Measurements from ENCODE around the gene WNK2. TPM values are rescaled to one million over a fixed set of nuclear protein-coding genes. Genes with fewer than 3 reads are reported as not detected.
"Not testable (repeated sequence)": the region's sequence is repeated elsewhere in the genome, so short reads cannot be mapped to it uniquely, and the experiment has no call there.

The WNK2 gene
- total and polyA plus RNA-seq, 12 donors, result 16.6 to 236 (median 178) TPM

GRCh38 chr9:93354451-93354850 is 170.5 kb downstream of the WNK2 start:
- no peak overlapping the region for H3K27ac ChIP-seq
- intact Hi-C loops (cut with DNase I), result loop anchor here in 1 of 10 donors (10.0 kb wide), 1 partner anchor 60 kb away; no protein-coding TSS in a partner anchor
- H3K27me3 ChIP-seq, result no peaks in the 10 kb centered on the region
- H3K9me3 ChIP-seq, result peaks cover 0 to 4% (median 0%) of the 10 kb centered on the region in 11 donors
- TF ChIP-seq, protein P1, sequence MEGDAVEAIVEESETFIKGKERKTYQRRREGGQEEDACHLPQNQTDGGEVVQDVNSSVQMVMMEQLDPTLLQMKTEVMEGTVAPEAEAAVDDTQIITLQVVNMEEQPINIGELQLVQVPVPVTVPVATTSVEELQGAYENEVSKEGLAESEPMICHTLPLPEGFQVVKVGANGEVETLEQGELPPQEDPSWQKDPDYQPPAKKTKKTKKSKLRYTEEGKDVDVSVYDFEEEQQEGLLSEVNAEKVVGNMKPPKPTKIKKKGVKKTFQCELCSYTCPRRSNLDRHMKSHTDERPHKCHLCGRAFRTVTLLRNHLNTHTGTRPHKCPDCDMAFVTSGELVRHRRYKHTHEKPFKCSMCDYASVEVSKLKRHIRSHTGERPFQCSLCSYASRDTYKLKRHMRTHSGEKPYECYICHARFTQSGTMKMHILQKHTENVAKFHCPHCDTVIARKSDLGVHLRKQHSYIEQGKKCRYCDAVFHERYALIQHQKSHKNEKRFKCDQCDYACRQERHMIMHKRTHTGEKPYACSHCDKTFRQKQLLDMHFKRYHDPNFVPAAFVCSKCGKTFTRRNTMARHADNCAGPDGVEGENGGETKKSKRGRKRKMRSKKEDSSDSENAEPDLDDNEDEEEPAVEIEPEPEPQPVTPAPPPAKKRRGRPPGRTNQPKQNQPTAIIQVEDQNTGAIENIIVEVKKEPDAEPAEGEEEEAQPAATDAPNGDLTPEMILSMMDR (IDR thresholded peaks at IDR 0.05), result no peak
- H3K36me3 ChIP-seq, result no peaks in the 10 kb centered on the region
- H3K4me1 ChIP-seq, result no peaks in the 10 kb centered on the region
- H3K4me3 ChIP-seq, result no peak overlapping the region
- ATAC-seq (no peak), DNase-seq (no peak)
- WGBS, 2 donors, result 74 to 89% methylated on average over 4 of the region's 4 CpGs

DNA sequence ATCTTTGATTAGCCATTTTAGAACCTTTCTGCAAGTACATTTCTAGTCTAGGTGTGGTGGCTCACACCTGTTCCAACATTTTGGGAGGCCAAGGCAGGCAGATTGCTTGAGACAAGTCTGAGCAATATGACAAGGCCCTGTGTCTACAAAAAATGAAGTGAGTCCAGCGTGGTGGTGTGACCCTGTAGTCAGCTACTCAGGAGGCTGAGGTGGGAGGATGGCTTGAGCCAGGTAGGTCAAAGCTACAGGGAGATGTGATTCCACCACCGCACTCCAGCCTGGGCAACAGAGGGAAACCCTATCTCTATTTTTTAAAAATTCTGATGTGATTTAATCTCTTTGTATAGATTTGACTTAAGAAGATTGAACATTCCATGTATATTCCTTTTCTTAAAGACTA is 171.9 kb downstream of the WNK2 start:
- Histone ChIP-seq H3K27ac (no peak overlapping the region), H3K4me1 (no peaks in the 10 kb centered on the region), H3K27me3 (no peaks in the 10 kb centered on the region), H3K9me3 (peaks cover 0 to 18% (median 0%) of the 10 kb centered on the region in 11 donors), H3K36me3 (no peaks in the 10 kb centered on the region), H3K4me3 (no peak overlapping the region)
- intact Hi-C loops (cut with DNase I), result loop anchor here in 1 of 10 donors (10.0 kb wide), 1 partner anchor 59 kb away; no protein-coding TSS in a partner anchor
- ATAC-seq (no peak), DNase-seq (no peak)
- TF ChIP-seq, protein P1 (IDR thresholded peaks at IDR 0.05), result no peak
- WGBS, 2 donors, result 93 to 98% methylated on average over 2 of the region's 2 CpGs

GRCh38 chr9:93357649-93358048 is 173.7 kb downstream of the WNK2 start:
- Histone ChIP-seq H3K27me3 (no peaks in the 10 kb centered on the region), H3K36me3 (no peaks in the 10 kb centered on the region), H3K4me1 (no peaks in the 10 kb centered on the region), H3K27ac (no peak overlapping the region), H3K9me3 (peaks cover 0 to 36% (median 14%) of the 10 kb centered on the region in 11 donors), H3K4me3 (no peak overlapping the region)
- intact Hi-C loops (cut with DNase I), result loop anchor here in 1 of 10 donors (10.0 kb wide), 1 partner anchor 57 kb away; no protein-coding TSS in a partner anchor
- WGBS, 2 donors, result 67 to 72% methylated on average over 5 of the region's 5 CpGs
- DNase-seq, result no peak
- no peak for ATAC-seq
- TF ChIP-seq, protein P1 (IDR thresholded peaks at IDR 0.05), result no peak

- ATAC-seq, result not testable (repeated sequence)
- 87 to 95% methylated on average over 8 of the region's 8 CpGs for WGBS, 2 donors
Measured at GRCh38 chr9:93359907-93360306, 176.0 kb downstream of the WNK2 start.

DNA sequence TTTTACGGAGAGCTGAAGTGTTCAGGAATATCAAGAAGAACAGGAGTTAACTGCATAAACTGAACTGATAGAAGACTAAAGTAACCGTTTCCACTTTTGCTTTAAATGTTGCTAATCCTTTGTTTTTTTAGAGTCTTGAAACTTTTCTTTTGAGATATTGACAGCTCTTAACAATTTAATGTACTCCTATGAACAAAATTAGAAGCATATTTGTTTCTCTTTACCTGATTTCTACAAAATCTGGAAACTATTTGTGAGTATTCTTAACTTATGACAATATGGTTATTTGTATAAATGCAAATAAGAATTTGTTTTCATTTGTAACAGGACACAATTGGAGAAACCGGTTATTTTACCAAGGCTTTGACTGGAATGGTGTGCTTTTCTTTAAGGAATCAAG is 178.1 kb downstream of the WNK2 start:
- 61 to 64% methylated on average over 3 of the region's 3 CpGs for whole genome bisulfite sequencing, 2 donors
- Histone ChIP-seq H3K9me3 (peaks cover 0 to 42% (median 16%) of the 10 kb centered on the region in 11 donors), H3K36me3 (no peaks in the 10 kb centered on the region), H3K4me1 (no peaks in the 10 kb centered on the region), H3K4me3 (no peak overlapping the region), H3K27ac (no peak overlapping the region), H3K27me3 (no peaks in the 10 kb centered on the region)
- intact Hi-C loops (cut with DNase I), result no loop called here
- ATAC-seq (no peak), DNase-seq (no peak)
- TF ChIP-seq, protein P1 (IDR thresholded peaks at IDR 0.05), result no peak

More at GRCh38 chr9:93359907-93360306, 176.0 kb downstream of the WNK2 start:
- H3K27ac ChIP-seq, H3K27me3 ChIP-seq, DNase-seq, H3K36me3 ChIP-seq, H3K4me1 ChIP-seq, H3K4me3 ChIP-seq: not testable (repeated sequence)
- peaks cover 0 to 42% (median 16%) of the 10 kb centered on the region in 11 donors for H3K9me3 ChIP-seq
- intact Hi-C loops (cut with DNase I), result loop anchor here in 1 of 10 donors (10.0 kb wide), 1 partner anchor 55 kb away; no protein-coding TSS in a partner anchor

Measured in heart right ventricle (tissue), 16 donors.